ENCODE results near the gene HPCAL1. TPM values are rescaled to one million over a fixed set of nuclear protein-coding genes. Genes with fewer than 3 reads are reported as not detected.

Gene HPCAL1
- total RNA-seq (68.1 and 77.4 TPM in 2 replicates), polyA plus RNA-seq (56.5 and 67.3 TPM in 2 replicates), polyA minus RNA-seq (17.4 and 19.0 TPM in 2 replicates), Bru-seq, nascent RNA (percentile 70 among the genes with signal in this experiment), BruChase-seq, experiment 1, labeled RNA remaining after a 6-hour chase (percentile 73 among the genes with signal in this experiment), BruChase-seq, experiment 2, labeled RNA remaining after a 2-hour chase (percentile 67 among the genes with signal in this experiment)
- polyA plus RNA-seq (2011; cell fraction: cytosol; rRNA removed) = 40.8 and 44.2 TPM in 2 replicates
- 34.7 and 39.6 TPM in 2 replicates for polyA plus RNA-seq (2011; cell fraction: nucleus; rRNA removed)
- 79.1 and 104 TPM in 2 replicates for polyA plus RNA-seq (2012)
- polyA minus RNA-seq (2011; cell fraction: cytosol; rRNA and poly(A)+ RNA removed) = 48.7 TPM
- polyA minus RNA-seq (2011; cell fraction: nucleus; rRNA and poly(A)+ RNA removed) = 8.8 and 14.8 TPM in 2 replicates
- long read RNA-seq, transcript HPCAL1-201 (5 exons, 1,751 nt) = major isoform, 332 of 408 reads
- long read RNA-seq, partial matches to known transcripts = 4 of 408 reads
- long read RNA-seq, other reads (novel, unspliced or antisense) = 72 of 408 reads

- DNase-seq (ENCODE audit: low read depth, low spot score) = peak; percentile 81
- peak within 1 kb of the TSS; percentile 64 for H3K9ac ChIP-seq (replicated peaks; ENCODE audit: extremely low read depth, insufficient read depth, low read length)
- no peaks in the 10 kb centered on the region for H3K36me3 ChIP-seq (ENCODE audit: control insufficient read depth in 2 of 2, extremely low read depth in 1 of 2, insufficient read depth in 2 of 2, low read length in 2 of 2)
- intact Hi-C loops (cut with micrococcal nuclease) (loop anchor here (1.0 to 2.0 kb wide), 5 partner anchors 17 to 180 kb away; partner anchors contain the start of gene RRM2), dilution Hi-C loops (cut with MboI; ENCODE audit: extremely low pct_ligation_motif_present, low sequenced_read_pairs) (no loop called here)
- peak within 1 kb of the TSS; percentile 27 for H3K27ac ChIP-seq (ENCODE audit: insufficient read depth, low read depth, low read length)
- H3K4me3 ChIP-seq (replicated peaks in 1 of 3; ENCODE audit: insufficient read depth in 1 of 3, low read depth in 1 of 3, low read length in 3 of 3) = peak within 1 kb of the TSS; percentile 67 to 78 (median 72)
- POLR2A ChIA-PET = no interaction called here
- CTCF ChIA-PET = interaction anchor here (0.7 to 8.4 kb wide), 28 partner anchors 8 to 311 kb away, joined by 3 to 142 read pairs (median 4); no protein-coding TSS in a partner anchor
- peaks cover 22% of the 10 kb centered on the region for H3K4me1 ChIP-seq (ENCODE audit: control insufficient read depth, extremely low read depth, insufficient read depth, low read length)
- H4K20me1 ChIP-seq (replicated peaks; ENCODE audit: control insufficient read depth, extremely low read depth, insufficient read depth, low read length) = no peaks in the 10 kb centered on the region
- peak; percentile 70 for FAIRE-seq
- TF ChIP-seq POLR2A (IDR thresholded peaks at IDR 0.05; ENCODE audit: low read depth, low read length) (peak; percentile 89), MYC (IDR thresholded peaks at IDR 0.05; ENCODE audit: low read depth, low read length) (no peak), POLR2AphosphoS5 (IDR thresholded peaks at IDR 0.05; ENCODE audit: insufficient read depth, low read depth, low read length) (peak; percentile 85), CTCF (IDR thresholded peaks at IDR 0.05; ENCODE audit: extremely low read depth in 1 of 2, insufficient read depth in 1 of 2, low read depth in 1 of 2, low read length in 2 of 2) (peak; percentile 26 to 53)
- H3K9me3 ChIP-seq (replicated peaks; ENCODE audit: control insufficient read depth, insufficient read depth, low read length) = no peaks in the 10 kb centered on the region
- H3K79me2 ChIP-seq (ENCODE audit: control insufficient read depth, insufficient read depth, low read length) = peaks cover 40% of the 10 kb centered on the region
- no TSS peak for BruUV-seq (replicated peaks)
- no peaks in the 10 kb centered on the region for H3K9me1 ChIP-seq (replicated peaks; ENCODE audit: control insufficient read depth, extremely low read depth, insufficient read depth, low read length)
- peak within 1 kb of the TSS; percentile 81 for H3K4me2 ChIP-seq (ENCODE audit: insufficient read depth, low read length)
- H3K27me3 ChIP-seq (ENCODE audit: control insufficient read depth in 2 of 2, insufficient read depth in 2 of 2, low read length in 2 of 2) = no peaks in the 10 kb centered on the region
- H2AFZ ChIP-seq (ENCODE audit: low read depth, low read length) = peak within 1 kb of the TSS; percentile 71
These were observed at the start of gene HPCAL1 for GRCh38 chr2:10302479-10303180. Gene HPCAL1 (plus strand): TSS chr2:10302904. CDS start chr2:10419758, 116,854 bp downstream.

All from endothelial cell of umbilical vein (primary cell).